ENCODE results near the gene KRT6C. TPM values are rescaled to one million over a fixed set of nuclear protein-coding genes. Genes with fewer than 3 reads are reported as not detected.
"Not testable (repeated sequence)": the region's sequence is repeated elsewhere in the genome, so short reads cannot be mapped to it uniquely, and the experiment has no call there.

Gene KRT6C
- total and polyA plus RNA-seq, 9 donors = 0.17 TPM; not detected in 8

- no peak overlapping the region for H3K4me3 ChIP-seq
- TF ChIP-seq POLR2A (IDR thresholded peaks at IDR 0.05) (no peak), EP300 (IDR thresholded peaks at IDR 0.05) (no peak), CTCF (IDR thresholded peaks at IDR 0.05) (no peak)
- no peaks in the 10 kb centered on the region for H3K4me1 ChIP-seq (ENCODE audit: insufficient read depth)
- H3K27ac ChIP-seq = no peak overlapping the region
- no peaks in the 10 kb centered on the region for H3K27me3 ChIP-seq
- intact Hi-C loops (cut with DNase I) = no loop called here
- no peaks in the 10 kb centered on the region for H3K9me3 ChIP-seq
- no peak for DNase-seq
- no peaks in the 10 kb centered on the region for H3K36me3 ChIP-seq
Observed at GRCh38 chr12:52488736-52489135, 15.1 kb upstream of the KRT6C start.

- H3K27me3 ChIP-seq; H3K4me1 ChIP-seq (ENCODE audit: insufficient read depth); H3K9me3 ChIP-seq; H3K4me3 ChIP-seq; DNase-seq; H3K27ac ChIP-seq; H3K36me3 ChIP-seq; intact Hi-C loops (cut with DNase I): not testable (repeated sequence)
- WGBS, 3 donors = 74 to 89% (median 81%) methylated on average over 15 of the region's 15 CpGs
Observed at GRCh38 chr12:52487744-52488443, 14.3 kb upstream of the KRT6C start.

- WGBS, 3 donors = 1 to 94% (median 91%) methylated on average over 1 of the region's 1 CpG
- H3K36me3 ChIP-seq = no peaks in the 10 kb centered on the region
- TF ChIP-seq EP300 (IDR thresholded peaks at IDR 0.05) = no peak
- TF ChIP-seq POLR2A (IDR thresholded peaks at IDR 0.05) = no peak
- no peak for TF ChIP-seq CTCF (IDR thresholded peaks at IDR 0.05)
Observed at GRCh38 chr12:52487211-52487610, 13.6 kb upstream of the KRT6C start.

GRCh38 chr12:52486166-52487105, 12.8 kb upstream of the KRT6C start:
- no peaks in the 10 kb centered on the region for H3K27me3 ChIP-seq
- no peak for DNase-seq
- no peak for TF ChIP-seq CTCF (IDR thresholded peaks at IDR 0.05)
- TF ChIP-seq EP300 (IDR thresholded peaks at IDR 0.05) = no peak
- TF ChIP-seq POLR2A (IDR thresholded peaks at IDR 0.05) = no peak
- H3K9me3 ChIP-seq = no peaks in the 10 kb centered on the region
- intact Hi-C loops (cut with DNase I) = no loop called here
- H3K4me1 ChIP-seq (ENCODE audit: insufficient read depth) = no peaks in the 10 kb centered on the region
- no peak overlapping the region for H3K27ac ChIP-seq
- 71 to 76% (median 73%) methylated on average over 5 of the region's 5 CpGs for WGBS, 3 donors
- H3K36me3 ChIP-seq = no peaks in the 10 kb centered on the region
- no peak overlapping the region for H3K4me3 ChIP-seq

More at GRCh38 chr12:52487211-52487610, 13.6 kb upstream of the KRT6C start:
- H3K4me1 ChIP-seq (ENCODE audit: insufficient read depth) = no peaks in the 10 kb centered on the region
- DNase-seq = no peak
- H3K9me3 ChIP-seq = no peaks in the 10 kb centered on the region
- H3K27me3 ChIP-seq = no peaks in the 10 kb centered on the region
- intact Hi-C loops (cut with DNase I) = no loop called here
- H3K27ac ChIP-seq = no peak overlapping the region
- no peak overlapping the region for H3K4me3 ChIP-seq

- H3K9me3 ChIP-seq = no peaks in the 10 kb centered on the region
- H3K36me3 ChIP-seq = no peaks in the 10 kb centered on the region
- DNase-seq = no peak
- H3K27me3 ChIP-seq = no peaks in the 10 kb centered on the region
- H3K4me1 ChIP-seq (ENCODE audit: insufficient read depth) = no peaks in the 10 kb centered on the region
- WGBS, 3 donors = 56 to 58% (median 57%) methylated on average over 3 of the region's 3 CpGs
- no peak overlapping the region for H3K4me3 ChIP-seq
- H3K27ac ChIP-seq = no peak overlapping the region
- intact Hi-C loops (cut with DNase I) = no loop called here
- TF ChIP-seq POLR2A (IDR thresholded peaks at IDR 0.05) (no peak), EP300 (IDR thresholded peaks at IDR 0.05) (no peak), CTCF (IDR thresholded peaks at IDR 0.05) (no peak)
Observed at GRCh38 chr12:52480073-52480472, 6.5 kb upstream of the KRT6C start.
